Stimulated activated CD8-positive, alpha-beta memory T cell treated with anti-CD3 and anti-CD28 coated beads, Interleukin-7, amount 100 ng/mL, for 1 hour (primary cell): ENCODE measurements around the gene CORO7.
A peak's percentile ranks its signal among the peaks of the same experiment; 100 is the strongest.
"Not testable (repeated sequence)": the region's sequence is repeated elsewhere in the genome, so short reads cannot be mapped to it uniquely, and the experiment has no call there.

Experiments used
- DNase-seq, 2 donors: peaks; one replicate each; pipeline ENCODE4 v3.0.0-alpha.2; 2020; ENCODE audit warnings: low read depth in 2 of 2

The CORO7 gene

DNA sequence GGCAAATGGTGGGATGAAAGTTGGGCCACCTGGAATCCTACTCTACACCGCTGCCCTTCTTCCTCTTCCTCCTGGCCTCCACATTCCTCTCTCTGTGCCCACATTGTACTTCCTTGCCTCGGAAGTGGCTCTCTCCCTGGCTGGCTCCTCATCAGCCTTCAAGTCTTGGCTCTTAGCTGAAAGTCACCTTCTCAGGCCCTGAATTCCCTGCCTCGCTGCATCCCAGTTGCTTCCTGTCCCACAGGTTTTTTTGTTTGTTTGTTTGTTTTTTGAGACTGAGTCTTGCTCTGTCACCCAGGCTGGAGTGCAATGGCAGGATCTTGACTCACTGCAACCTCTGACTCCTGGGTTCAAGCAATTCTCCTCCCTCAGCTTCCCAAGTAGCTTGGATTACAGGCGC, 62.7 kb downstream of the CORO7 start:
- no peak for DNase-seq

DNA sequence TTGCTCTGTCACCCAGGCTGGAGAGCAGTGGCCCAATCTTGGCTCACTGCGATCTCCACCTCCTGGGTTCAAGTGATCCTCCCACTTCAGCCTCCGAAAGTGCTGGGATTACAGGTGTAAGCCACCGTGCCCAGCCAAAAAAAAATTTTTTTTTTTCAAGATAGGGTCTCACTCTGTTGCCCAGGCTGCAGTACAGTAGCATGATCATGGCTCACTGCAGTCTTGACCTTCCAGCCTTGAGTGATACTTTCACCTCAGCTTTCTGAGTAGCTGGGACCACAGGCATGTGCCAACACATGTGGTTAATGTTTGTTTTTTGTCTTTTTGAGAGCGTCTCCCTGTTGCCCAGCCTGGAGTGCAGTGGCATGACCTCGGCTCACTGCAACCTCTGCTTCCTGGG, 63.6 kb downstream of the CORO7 start:
- DNase-seq, result no peak

DNA sequence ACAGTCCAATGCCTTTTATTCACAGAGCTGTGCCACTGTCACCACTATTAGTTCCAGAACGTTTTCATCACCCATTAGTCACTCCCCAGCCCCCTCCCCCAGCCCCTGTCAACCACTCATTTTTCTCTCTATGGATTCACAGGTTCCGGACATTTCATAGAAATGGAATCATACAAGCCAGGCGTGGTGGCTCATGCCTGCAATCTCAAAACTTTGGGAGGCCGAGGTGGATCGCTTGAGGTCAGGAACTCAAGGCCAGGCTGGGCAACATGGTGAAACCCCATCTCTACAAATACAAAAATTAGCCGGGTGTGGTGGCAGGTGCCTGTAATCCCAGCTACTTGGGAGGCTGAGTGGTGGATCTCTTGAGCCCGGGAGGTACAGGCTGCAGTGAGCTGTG, 64.5 kb downstream of the CORO7 start:
- DNase-seq, result no peak

DNA sequence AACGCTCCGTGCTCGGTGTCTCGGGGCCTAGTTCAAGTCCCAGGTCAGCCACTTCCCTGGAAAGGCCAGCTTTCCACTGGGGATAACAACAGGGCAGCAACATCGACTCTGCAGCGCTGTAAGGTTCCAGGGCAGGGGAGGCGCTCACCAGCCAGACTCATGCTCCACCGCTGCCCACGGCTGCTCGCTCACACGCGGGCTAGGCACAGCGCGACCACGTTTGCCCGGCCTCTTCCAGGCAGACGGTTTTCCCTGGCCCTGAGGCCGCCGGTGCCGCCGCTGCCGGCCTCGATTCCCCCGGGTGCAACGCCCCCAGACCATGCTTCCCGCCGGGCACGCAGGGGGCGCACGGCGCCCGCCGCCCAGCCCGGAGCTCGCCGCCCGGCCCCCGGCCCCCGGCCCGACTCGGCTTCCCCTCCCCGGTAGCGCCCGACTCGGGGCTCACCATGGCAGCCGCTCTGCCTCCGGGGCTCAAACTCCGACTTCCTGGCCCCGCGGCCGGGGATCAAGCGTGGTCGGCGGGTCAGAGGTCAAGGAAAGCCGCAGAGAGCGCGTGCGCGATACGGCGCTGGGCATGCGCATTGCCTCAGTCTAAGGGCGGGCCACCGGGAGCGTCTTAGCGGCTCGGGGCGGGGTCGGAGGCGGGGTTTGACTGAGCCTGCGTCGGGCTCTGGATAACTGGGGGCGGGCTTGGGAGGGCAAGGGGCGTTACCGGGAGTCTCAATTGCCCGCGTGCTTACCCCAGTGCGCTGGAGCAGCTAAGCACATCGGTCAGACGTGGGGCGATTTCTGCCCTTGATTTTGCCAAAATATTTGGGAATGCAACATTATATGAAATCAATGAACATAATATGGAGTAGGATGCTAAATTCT, 65.4 kb downstream of the CORO7 start, which contains the start of gene PAM16:
Gene PAM16, minus strand, starts transcription at position 535 of the 873 bp plus-strand sequence. Its CDS starts 87 bp downstream, at position 448.
- DNase-seq, result peak; percentile 97 to 98

DNA sequence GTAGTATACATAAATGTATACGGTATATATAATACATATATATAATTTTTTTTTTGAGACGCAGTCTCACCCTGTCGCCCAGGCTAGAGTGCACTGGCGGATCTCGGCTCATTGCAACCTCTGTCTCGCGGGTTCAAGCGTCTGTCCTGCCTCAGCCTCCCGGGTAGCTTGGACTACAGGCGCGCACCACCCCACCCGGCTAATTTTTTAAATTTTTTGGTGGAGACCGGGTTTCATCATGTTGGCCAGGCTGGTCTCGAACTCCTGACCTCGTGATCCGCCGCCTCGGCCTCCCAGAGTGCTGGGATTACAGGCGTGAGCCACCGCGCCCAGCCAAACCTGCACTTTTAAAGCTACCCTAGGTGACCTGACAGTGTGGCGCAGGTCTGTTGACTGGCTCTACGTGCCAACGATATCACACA, 66.0 kb downstream of the CORO7 start:
- no peak for DNase-seq

DNA sequence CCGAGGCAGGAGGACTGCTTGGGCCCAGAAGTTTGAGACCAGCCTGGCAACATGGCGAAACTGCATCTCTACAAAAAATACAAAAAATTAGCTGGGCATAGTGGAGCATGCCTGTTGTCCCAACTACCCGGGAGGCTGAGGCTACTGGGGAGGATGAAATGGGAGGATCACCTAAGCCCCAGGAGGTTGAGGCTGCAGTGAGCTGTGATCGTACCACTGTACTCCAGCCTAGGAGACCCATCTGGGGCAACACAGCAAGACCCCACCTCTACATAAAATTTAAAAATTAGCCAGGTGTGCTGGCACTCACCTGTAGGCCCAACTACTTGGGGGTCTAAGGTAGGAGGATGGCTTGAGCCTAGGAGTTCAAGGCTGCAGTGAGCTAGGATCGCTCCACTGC, 67.1 kb downstream of the CORO7 start:
- DNase-seq, result no peak

DNA sequence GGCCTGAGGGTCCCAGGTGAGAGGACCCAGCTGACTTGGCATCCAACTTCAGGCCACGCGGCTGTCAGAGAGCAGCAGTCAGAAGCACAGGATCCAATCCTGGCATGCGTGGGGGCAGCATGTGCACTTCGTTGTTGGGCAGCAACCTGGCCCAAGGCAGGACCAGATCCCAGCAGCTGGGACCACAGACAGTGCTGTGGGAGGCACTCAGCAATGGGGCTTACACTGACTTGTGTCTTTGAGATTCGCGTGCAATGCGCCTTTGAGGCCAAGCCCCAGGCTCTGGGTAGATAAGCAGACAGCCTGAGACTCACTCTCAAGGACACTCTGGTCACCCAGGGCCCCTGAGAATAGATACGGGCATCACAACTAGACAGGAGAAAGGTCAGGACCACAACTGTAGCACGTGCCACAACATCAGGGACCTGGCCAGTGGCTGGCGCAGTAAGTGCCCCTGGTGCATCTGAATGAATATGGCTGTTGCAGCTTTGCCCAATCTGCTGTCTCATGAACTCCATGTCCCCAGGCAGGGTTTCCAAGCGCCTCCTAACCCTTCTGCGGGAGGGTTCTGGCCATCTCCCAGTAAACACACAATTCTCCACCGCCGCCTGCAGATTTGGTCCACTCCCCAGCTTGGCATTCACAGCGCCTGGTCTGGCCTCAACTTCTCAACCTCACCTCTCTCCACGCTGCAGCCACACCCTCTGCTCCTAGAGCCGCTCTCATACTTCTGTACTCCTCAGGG, 68.5 kb downstream of the CORO7 start:
- no peak for DNase-seq

DNA sequence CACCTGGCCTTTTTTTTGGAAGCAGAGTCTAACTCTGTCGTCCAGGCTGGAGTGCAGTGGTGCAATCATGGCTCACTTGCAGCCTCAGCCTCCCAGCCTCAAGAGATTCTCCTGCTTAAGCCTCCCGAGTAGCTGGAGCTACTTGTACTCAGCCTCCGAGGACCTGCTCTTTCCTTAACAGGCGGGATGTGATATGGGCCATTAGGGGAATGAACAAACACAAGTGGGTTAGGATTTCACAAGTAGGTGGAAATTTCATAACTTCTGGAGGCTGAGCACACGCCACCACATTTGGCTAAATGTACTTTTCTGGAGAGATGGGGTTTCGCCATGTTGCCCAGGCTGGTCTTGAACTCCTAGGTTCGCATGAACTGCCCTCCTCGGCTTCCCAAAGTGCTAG, 69.4 kb downstream of the CORO7 start:
- DNase-seq, result no peak

DNA sequence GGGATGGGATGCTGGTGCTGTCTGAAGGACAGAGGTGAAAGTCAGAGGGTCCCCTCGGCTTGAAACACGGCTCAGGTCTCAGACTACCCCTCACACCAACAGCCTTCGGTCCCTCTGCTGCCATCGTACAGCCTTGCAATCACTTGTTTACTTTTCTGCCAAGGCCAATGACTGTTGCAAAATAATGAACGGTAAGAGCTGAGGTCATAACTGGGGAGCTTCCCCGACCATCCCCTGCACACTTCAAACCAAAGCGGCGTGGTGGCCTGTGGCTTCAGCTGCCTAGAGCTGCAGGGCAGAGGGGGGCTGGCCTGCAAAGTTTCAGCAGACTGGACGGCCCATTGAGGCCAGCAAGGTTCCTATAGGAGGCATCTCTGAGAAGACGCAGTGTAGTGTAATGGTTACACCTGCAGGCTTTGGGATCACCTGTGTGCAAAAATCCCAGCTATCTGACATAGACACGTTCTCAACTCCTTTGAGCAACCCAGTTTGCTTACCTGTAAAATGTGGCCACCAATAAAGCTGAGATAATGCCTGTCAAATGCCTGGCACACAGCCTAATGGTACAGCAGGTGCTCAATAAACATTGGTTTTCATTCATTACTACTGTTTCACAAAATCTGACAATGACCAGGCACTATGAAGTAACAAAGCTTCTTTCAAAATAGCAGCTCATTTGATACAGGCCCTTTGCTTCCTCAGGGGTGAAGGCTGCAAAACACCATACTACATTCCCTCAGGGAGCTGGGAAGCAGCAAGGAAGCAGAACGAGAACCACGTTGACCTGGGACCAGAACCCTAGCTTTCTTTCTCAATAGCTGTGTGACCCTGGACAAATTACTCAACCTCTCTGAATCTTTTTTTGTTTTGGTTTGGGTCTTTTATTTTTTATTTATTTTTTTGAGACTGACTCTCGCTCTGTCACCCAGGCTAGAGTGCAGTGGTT, 70.3 kb downstream of the CORO7 start:
- DNase-seq, result no peak

DNA sequence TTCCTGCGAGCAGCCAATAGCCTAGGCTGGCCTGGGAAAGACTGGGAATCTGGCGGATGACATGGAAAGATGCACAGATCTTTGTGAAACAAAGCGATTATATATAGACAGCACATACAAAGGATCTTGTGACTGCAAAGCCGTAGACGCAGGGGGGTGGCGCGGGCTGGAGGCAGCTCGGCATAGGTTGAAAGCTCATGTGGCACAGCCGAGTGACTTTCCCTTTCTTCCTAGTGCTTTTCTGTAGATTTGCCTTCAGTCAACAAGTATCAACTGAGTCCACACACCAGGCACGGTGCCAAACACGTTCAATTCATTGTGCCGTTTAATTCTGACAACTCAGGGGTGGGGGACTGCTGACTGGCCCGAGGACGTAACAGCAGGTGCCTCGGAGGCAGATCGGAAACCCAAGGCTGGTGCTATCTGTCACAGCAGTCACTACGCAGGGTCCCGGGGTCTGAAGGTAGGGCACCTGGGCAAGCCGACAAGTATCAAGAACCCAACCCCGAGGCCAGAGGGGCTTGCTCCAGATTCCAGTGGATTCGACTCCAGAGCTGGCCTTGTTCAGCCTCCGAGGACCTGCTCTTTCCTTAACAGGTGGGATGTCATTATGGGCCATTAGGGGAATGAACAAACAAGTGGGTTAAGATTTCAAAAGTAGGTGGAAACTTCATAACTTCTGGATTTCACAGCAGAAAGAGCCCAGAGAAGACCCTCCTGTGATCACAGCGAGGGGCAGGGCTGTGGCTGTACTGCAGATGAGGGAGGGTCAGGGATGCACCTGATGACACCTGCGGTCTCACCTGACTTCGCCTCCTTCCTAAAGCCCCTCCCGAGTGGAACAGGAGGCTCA, 71.2 kb downstream of the CORO7 start:
- no peak for DNase-seq

DNA sequence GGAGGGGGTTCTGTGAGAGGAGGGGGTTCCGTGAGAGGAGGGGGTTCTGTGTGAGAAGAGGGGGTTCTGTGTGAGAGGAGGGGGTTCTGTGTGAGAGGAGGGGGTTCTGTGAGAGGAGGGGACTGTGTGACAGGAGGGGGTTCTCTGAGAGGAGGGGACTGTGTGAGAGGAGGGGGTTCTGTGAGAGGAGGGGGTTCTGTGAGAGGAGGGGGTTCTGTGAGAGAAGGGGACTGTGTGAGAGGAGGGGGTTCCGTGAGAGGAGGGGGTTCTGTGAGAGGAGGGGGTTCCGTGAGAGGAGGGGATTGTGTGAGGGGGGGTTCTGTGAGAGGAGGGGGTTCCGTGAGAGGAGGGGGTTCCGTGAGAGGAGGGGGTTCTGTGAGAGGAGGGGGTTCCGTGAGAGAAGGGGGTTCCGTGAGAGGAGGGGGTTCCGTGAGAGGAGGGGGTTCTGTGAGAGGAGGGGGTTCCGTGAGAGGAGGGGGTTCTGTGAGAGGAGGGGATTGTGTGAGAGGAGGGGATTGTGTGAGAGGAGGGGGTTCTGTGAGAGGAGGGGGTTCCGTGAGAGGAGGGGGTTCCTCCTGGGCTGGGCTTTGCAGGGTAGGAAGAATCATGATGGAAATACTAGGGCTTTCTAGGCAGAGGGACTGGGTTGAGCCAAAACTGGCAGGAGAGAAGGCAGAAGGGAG, 72.0 kb downstream of the CORO7 start:
- DNase-seq, result not testable (repeated sequence)

DNA sequence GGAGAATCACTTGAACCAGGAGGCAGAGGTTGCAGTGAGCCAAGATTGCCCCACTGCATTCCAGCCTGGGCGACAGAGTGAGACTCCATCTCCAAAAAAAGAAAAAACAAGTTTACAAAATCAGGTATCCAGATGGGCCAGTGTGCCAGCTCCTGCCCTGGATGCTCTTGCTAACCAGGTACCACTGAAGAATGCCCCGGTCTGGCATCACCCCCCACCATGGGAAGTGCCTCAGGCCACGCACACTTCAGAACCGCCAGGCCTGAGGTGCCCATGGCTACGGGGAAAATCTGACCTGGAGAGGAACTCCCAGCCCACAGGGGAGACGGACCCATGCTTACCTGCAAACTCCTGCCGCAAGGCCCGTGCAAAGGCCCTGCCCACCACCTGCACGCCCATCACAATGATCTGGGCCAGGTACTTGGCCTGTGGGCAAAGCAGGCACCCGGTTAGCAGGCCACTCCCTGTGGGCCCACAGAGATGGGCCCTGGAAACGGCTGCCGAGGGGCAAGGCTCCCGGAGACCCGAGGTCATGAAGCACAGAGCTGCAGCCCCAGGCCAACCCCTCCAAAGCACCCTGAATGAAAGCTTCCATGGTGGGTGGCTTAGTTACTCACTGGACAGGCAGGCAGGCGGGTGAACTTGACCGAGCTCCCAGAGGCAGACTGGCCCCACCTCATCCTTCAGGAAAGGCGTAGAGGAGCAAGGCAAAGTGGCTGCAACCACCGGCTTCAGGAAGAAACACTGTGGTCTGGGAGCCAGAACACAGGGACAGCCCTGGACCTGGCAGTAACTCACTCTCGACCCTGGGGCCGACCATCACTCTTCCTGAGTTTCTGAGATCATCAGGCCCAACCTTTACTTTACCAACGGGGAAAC, 73.3 kb downstream of the CORO7 start:
- DNase-seq, result no peak

DNA sequence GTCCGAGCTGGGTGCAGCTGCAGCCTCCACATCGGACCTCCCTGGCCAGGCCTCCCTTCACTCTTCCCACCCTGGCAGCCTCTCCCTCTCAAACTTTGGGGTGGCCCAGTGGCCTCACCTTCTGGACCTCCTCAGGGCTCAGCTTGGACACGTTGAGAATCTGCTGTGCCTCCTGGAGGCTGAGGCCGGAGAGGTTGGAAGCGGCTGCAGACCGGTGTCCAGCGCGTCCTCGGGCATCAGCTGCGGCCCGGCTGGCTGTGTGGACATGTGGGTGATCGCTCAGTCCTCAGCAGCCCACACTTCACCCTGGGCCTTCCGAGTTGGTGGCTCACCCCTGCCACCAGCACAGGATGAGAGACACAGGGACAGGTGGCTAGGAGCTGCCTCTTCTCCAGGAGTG, 75.1 kb downstream of the CORO7 start:
- no peak for DNase-seq

DNA sequence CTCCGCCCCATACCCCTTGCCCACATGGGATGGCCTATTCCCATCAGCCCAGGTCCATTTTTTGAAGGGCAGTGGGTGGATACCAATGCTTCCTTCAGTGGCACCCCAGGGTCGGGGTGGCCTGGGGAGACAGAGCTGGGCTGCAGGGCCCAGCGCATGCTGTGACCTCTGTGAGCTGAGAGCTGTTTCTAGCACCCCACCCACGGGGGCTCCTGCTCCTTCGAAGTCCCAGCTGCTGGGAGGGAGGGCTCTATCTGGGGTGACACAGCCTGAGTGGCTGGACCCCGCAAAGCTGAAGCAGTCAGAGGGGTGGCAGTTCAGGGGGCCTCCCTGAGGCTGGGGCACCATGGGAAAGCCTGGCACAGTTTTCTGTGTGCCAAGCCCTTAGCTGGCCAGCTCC, 76.0 kb downstream of the CORO7 start:
- no peak for DNase-seq

DNA sequence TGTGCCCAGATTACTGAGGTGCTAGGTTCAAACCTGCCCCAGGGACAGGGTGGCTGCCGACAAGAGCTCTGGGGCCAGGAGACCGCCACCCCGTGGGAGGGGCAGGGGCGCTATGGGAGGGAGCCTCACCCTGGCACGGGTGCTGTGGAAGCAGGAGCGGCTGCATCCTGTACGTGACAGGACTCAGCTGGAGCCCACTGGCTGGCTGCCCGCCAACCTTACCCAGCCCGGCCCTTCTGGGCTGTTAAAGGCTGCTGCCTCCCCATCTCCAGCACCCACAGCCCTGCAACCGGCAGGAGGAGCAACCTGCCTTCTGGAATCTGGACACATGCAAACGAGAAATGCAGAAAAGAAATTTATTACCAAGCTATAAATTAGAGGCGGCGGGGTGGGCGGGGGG, 76.5 kb downstream of the CORO7 start:
- no peak for DNase-seq

DNA sequence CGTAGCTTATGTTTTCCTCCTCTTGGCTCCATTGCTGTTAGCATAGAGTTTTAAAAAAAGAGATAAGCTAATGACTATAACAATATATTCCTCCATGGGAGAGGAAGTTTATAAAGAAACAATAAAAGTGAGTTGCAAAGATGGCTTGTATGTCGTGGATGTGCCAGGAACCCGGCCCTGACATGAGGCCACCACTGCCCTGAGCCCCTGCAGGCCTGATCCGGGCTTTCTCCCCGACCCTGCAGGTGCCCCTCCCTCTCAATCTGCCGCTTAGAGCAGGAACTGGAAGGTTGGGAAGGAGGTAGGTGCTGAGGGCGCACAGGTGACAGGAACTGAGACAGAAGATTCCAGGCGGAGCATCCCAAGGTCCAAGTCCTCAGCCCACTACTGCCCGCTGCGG, 76.9 kb downstream of the CORO7 start:
- DNase-seq, result no peak

DNA sequence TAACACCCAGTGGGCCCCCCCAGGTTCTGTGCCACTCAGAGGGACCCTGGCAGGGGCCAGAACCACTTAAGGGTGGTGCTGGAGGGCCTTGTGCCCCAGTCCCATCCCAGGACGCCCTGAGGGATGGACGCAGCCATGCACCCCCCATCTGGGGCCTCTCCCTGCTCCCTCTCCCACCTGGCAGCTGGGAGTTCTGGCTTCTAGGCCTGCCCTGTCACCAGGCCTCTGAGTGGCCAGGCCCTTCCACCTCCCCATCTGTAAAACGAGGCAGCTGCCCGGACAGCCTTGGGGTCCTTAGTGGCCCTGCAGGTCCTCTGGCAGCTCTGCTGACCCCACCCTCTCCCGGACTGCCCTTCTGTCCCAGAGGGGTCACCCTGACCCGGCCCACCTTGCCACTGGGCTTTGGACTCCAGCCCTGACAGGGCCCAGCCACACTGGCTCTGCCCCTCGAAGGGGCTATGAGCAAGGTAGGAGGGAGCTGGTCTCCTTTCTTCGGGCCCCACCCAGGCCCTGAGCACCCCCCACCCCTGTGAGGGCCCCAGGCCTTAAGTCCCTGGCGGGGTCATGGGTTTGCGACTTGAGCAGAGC, 77.6 kb downstream of the CORO7 start:
- no peak for DNase-seq

DNA sequence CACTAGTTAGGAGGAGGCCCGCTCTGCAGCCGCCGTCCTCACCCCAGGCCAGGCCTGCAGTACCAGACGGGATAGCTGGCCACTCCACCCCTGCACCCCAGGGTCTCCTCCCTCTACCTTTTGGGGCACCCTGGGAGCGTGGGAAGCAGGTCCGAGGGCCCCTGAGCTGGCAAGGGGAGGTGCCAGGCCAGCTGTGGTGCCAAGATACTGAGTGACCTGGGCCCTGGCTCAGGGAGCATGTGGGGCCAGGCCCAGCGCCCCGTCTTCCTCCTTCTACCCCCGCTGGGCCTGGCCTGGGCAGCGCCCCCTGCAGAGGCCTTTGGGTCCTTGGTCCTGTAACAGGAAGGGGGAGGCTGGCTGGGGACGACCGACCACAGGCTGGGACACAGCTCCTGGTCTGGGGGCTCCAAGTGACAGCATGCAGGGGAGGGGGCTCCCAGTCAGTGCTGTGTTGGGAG, 78.2 kb downstream of the CORO7 start:
- no peak for DNase-seq

DNA sequence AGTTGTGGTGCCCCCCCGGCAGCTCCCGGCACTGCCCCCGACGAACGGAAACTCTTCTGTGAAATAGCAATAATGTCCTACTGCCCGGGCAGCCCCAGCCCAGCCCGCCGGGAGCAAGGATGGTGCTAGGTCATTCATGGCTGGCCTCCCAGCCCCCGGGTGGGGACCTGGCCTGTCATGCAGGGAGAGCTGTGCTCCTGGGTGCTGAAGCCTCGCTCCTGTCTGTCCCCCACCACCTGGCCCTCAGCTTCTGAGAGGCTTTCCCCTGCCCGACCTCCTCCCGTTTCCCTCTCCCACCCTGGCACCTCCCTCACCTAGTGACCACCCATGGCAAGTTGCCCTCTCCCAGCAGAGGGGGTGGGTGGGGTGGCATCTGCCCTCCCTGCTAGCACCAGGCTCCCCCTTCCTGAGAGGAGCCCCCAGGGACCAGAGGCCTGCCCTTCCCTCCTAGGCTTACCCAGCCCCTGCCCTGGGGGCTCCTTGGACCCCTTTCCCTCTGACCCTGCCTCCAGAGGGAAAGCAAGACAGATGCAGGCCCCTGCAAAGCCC, 78.8 kb downstream of the CORO7 start:
- DNase-seq, result no peak
